HT-29 (cell line): ENCODE measurements around the gene SLC35F3. TPM values are rescaled to one million over a fixed set of nuclear protein-coding genes. Genes with fewer than 3 reads are reported as not detected.
"Not testable (repeated sequence)": the region's sequence is repeated elsewhere in the genome, so short reads cannot be mapped to it uniquely, and the experiment has no call there.

ENCODE experiments used
- DNase-seq: peaks from one replicate; pipeline ENCODE4 v3.0.0-alpha.2; 2015; ENCODE audit warnings: low spot score
- total RNA-seq: library from RNA; depleted of rRNA; stranded (reverse); fragments of >200 nt; shearing (Covaris generic); gene quantifications from 2 replicates; pipeline ENCODE4 v1.2.3, GENCODE V29; 2014

The SLC35F3 gene
- total RNA-seq, 1 experiment from 2014 or later: not detected

GRCh38 chr1:234186037-234186688 is 281.7 kb downstream of the SLC35F3 start:
- no peak for DNase-seq

- DNase-seq: peak; percentile 37
These were observed 283.9 kb downstream of the SLC35F3 start for GRCh38 chr1:234188454-234188792.

- no peak for DNase-seq
These were observed 293.4 kb downstream of the SLC35F3 start for GRCh38 chr1:234197839-234198238.

- DNase-seq: no peak
These were observed 295.1 kb downstream of the SLC35F3 start for GRCh38 chr1:234199476-234200127.

GRCh38 chr1:234200566-234200965 is 296.1 kb downstream of the SLC35F3 start:
- no peak for DNase-seq

GRCh38 chr1:234201600-234201999 is 297.1 kb downstream of the SLC35F3 start:
- DNase-seq: no peak

GRCh38 chr1:234205966-234206365 is 301.5 kb downstream of the SLC35F3 start:
- DNase-seq: no peak

GRCh38 chr1:234206651-234207284 is 302.3 kb downstream of the SLC35F3 start:
- DNase-seq: peak; percentile 52

GRCh38 chr1:234208351-234208750 is 303.9 kb downstream of the SLC35F3 start:
- no peak for DNase-seq

GRCh38 chr1:234208791-234209190 is 304.3 kb downstream of the SLC35F3 start:
- no peak for DNase-seq

GRCh38 chr1:234210429-234210828 is 306.0 kb downstream of the SLC35F3 start:
- DNase-seq: not testable (repeated sequence)

GRCh38 chr1:234211855-234212254 is 307.4 kb downstream of the SLC35F3 start:
- not testable (repeated sequence) for DNase-seq

GRCh38 chr1:234212764-234213657 is 308.5 kb downstream of the SLC35F3 start:
- DNase-seq: peak; percentile 53

GRCh38 chr1:234213658-234214128 is 309.2 kb downstream of the SLC35F3 start:
- no peak for DNase-seq

- DNase-seq: no peak
These were observed 309.8 kb downstream of the SLC35F3 start for GRCh38 chr1:234214129-234214910.

GRCh38 chr1:234214911-234215892 is 310.7 kb downstream of the SLC35F3 start:
- DNase-seq: no peak

- DNase-seq: no peak
These were observed 311.7 kb downstream of the SLC35F3 start for GRCh38 chr1:234216116-234216703.

GRCh38 chr1:234217316-234217840 is 312.9 kb downstream of the SLC35F3 start:
- no peak for DNase-seq

GRCh38 chr1:234218078-234218477 is 313.6 kb downstream of the SLC35F3 start:
- no peak for DNase-seq
